B cell (primary cell): ENCODE data around the gene NOA1. TPM values are rescaled to one million over a fixed set of nuclear protein-coding genes. Genes with fewer than 3 reads are reported as not detected.

Experiments used
- ATAC-seq: fragments of 200-7000 bp; cut with Tn5 transposase; one replicate; pipeline ENCODE4 v1.10.0; 2021; ENCODE audit warnings: low read depth, mild to moderate bottlenecking, moderate number of reproducible peaks, moderate library complexity
- CTCF ChIA-PET: fragments of 350-600 bp; sonication (Branson Sonifier 250); formaldehyde crosslinking; loops from one replicate; lab custom pipeline; 2021; ENCODE audit warnings: antibody characterized with exemption, inconsistent platforms; lab: Charles Lee
- POLR2A ChIA-PET: fragments of 350-600 bp; sonication (Branson Sonifier 250); formaldehyde crosslinking; loops from one replicate; lab custom pipeline; 2021; ENCODE audit warnings: antibody characterized with exemption; lab: Charles Lee
- DNase-seq: peaks from one replicate; pipeline ENCODE4 v3.0.0; 2013
- H2AFZ ChIP-seq: 2 replicates; pipeline ENCODE4 v1.6.1; 2012; ENCODE audit warnings: mild to moderate bottlenecking, low read depth, low read length; ENCODE audit not compliant: insufficient read depth, poor library complexity, severe bottlenecking
- H3K27ac ChIP-seq, 2 donors: 1 replicate in 1 of 2; 2 replicates in 1 of 2; pipeline ENCODE4 v1.5.1; 2012 to 2013; ENCODE audit warnings: low read length in 2 of 2, mild to moderate bottlenecking in 2 of 2, moderate library complexity in 1 of 2
- H3K27me3 ChIP-seq, 4 experiments: fragments of 200-600 bp in 1 of 4; sonication (generic) in 1 of 4; replicated peaks in 1 of 4; 1 replicate in 2 of 4; 2 replicates in 2 of 4; pipeline versions ENCODE4 v1.6.1 to v1.7.0; 2013 to 2016; ENCODE audit warnings: low read length in 3 of 4, mild to moderate bottlenecking in 2 of 4, mixed read lengths in 1 of 4, moderate library complexity in 1 of 4; ENCODE audit not compliant: insufficient read depth in 4 of 4, control insufficient read depth in 3 of 4; ENCODE audit errors: control extremely low read depth in 1 of 4
- H3K36me3 ChIP-seq, 2 experiments: replicated peaks in 1 of 2; 1 replicate in 1 of 2; 2 replicates in 1 of 2; pipeline versions ENCODE4 v1.6.1 to v1.7.1; 2013; ENCODE audit warnings: low read length in 1 of 2; ENCODE audit not compliant: insufficient read depth in 2 of 2, control insufficient read depth in 1 of 2; ENCODE audit errors: control extremely low read depth in 1 of 2, extremely low read depth in 1 of 2
- H3K4me1 ChIP-seq, 2 donors: fragments of 200-600 bp in 1 of 2; sonication (generic) in 1 of 2; 1 replicate in 1 of 2; 2 replicates in 1 of 2; pipeline versions ENCODE4 v1.5.1 to v1.6.1; 2013 to 2017; ENCODE audit warnings: low read length in 2 of 2; ENCODE audit not compliant: control insufficient read depth in 2 of 2, insufficient read depth in 2 of 2
- H3K4me2 ChIP-seq: replicated peaks from 2 replicates; pipeline ENCODE3; 2012; ENCODE audit warnings: mild to moderate bottlenecking, low read depth, low read length; ENCODE audit not compliant: poor library complexity, severe bottlenecking
- H3K4me3 ChIP-seq, 5 experiments: fragments of 200-600 bp in 1 of 5; sonication (generic) in 1 of 5; 1 replicate in 3 of 5; 2 replicates in 2 of 5; pipeline versions ENCODE4 v1.5.1 to v1.7.0; 2011 to 2016; ENCODE audit warnings: low read length in 4 of 5, mild to moderate bottlenecking in 4 of 5, low read depth in 2 of 5, control low read depth in 1 of 5, moderate library complexity in 1 of 5; ENCODE audit not compliant: insufficient read depth in 1 of 5; ENCODE audit errors: control extremely low read depth in 1 of 5, extremely low read depth in 1 of 5
- H3K79me2 ChIP-seq: fragments of 200-600 bp; sonication (generic); one replicate; pipeline ENCODE4 v1.6.0; 2016; ENCODE audit warnings: low read length; ENCODE audit not compliant: control insufficient read depth, insufficient read depth
- H3K9ac ChIP-seq: fragments of 200-600 bp; sonication (generic); 2 replicates; pipeline ENCODE4 v1.6.1; 2017; ENCODE audit warnings: mild to moderate bottlenecking, low read length, moderate library complexity
- H3K9me3 ChIP-seq, 3 donors: one replicate each; pipeline versions ENCODE4 v1.6.1 to v1.7.1; 2013; ENCODE audit warnings: low read length in 2 of 3; ENCODE audit not compliant: control insufficient read depth in 2 of 3, insufficient read depth in 1 of 3; ENCODE audit errors: control extremely low read depth in 1 of 3
- H4K20me1 ChIP-seq: 2 replicates; pipeline ENCODE4 v1.6.0; 2012; ENCODE audit warnings: mild to moderate bottlenecking, low read length; ENCODE audit not compliant: insufficient read depth, control insufficient read depth, poor library complexity, severe bottlenecking
- H3K27ac Mint-ChIP-seq: one replicate; pipeline ENCODE4 v1.8.0; 2021; ENCODE audit warnings: mixed read lengths
- H3K27me3 Mint-ChIP-seq: one replicate; pipeline ENCODE4 v1.8.0; 2021; ENCODE audit warnings: mixed read lengths
- H3K4me1 Mint-ChIP-seq: one replicate; pipeline ENCODE4 v1.8.0; 2021; ENCODE audit warnings: mixed read lengths
- H3K4me3 Mint-ChIP-seq: one replicate; pipeline ENCODE4 v1.8.0; 2021; ENCODE audit warnings: mixed read lengths
- H3K9me3 Mint-ChIP-seq: one replicate; pipeline ENCODE4 v1.8.0; 2022; ENCODE audit warnings: mixed read lengths; ENCODE audit not compliant: insufficient read depth
- EZH2 ChIP-seq: IDR thresholded peaks from 2 replicates; pipeline ENCODE4 v1.6.1; 2012; ENCODE audit warnings: borderline replicate concordance, low read depth, mild to moderate bottlenecking, moderate library complexity, low read length; ENCODE audit not compliant: insufficient read depth, poor library complexity, severe bottlenecking
- WGBS: methylation state at CpG from one replicate; pipeline ENCODE4 v1.1.5; 2013; ENCODE audit warnings: missing lambda C conversion rate; ENCODE audit not compliant: insufficient coverage; 5-methylcytosine and 5-hydroxymethylcytosine counted together
- intact Hi-C: fragments of 100-400 bp; cut with micrococcal nuclease; formaldehyde crosslinking; loops from one replicate; pipeline ENCODE4 v1.10.0; 2022
- polyA plus RNA-seq: library from polyadenylated mRNA; depleted of rRNA; stranded (reverse); fragments of >200 nt; gene quantifications from 2 replicates; pipeline ENCODE4 v1.2.3, GENCODE V29; 2012
- total RNA-seq, 2 donors: library from RNA; stranded (reverse); fragments of 120-200 nt in 1 of 2; gene quantifications; 1 replicate in 1 of 2; 2 replicates in 1 of 2; pipeline versions ENCODE4 v1.2.3 to v1.2.4, GENCODE V29; 2013 to 2022
- TF ChIP-seq, protein P1 (sequence below): fragments of 200-600 bp; IDR thresholded peaks from one replicate; pipeline ENCODE4 v1.8.0; 2022; ENCODE audit warnings: antibody characterized with exemption, mild to moderate bottlenecking

NOA1 gene
- total and polyA plus RNA-seq, 2 donors (not counting 1 experiment from before 2014, with no cell fraction given) = 17.4 to 22.7 TPM

GRCh38 chr4:56971383-56971782 lies 6.0 kb downstream of the NOA1 start:
- ATAC-seq (no peak), DNase-seq (no peak)
- Mint-ChIP-seq H3K4me1 (peaks cover 19% of the 10 kb centered on the region), H3K4me3 (no peak overlapping the region), H3K27ac (no peak overlapping the region), H3K9me3 (no peaks in the 10 kb centered on the region), H3K27me3 (no peaks in the 10 kb centered on the region)
- Histone ChIP-seq H2AFZ (no peak overlapping the region), H3K27me3 (no peaks in the 10 kb centered on the region), H4K20me1 (peaks cover 29% of the 10 kb centered on the region), H3K4me3 (no peak overlapping the region), H3K9ac (no peak overlapping the region), H3K27ac (no peak overlapping the region), H3K4me1 (peaks cover 8 to 19% of the 10 kb centered on the region in 2 donors), H3K79me2 (peaks cover 35% of the 10 kb centered on the region), H3K9me3 (no peaks in the 10 kb centered on the region), H3K36me3 (peaks cover 22 to 65% of the 10 kb centered on the region in 2 experiments), H3K4me2 (no peak overlapping the region)
- intact Hi-C loops = no loop called here
- 93% methylated on average over 2 of the region's 2 CpGs for WGBS
- POLR2A ChIA-PET = no interaction called here
- CTCF ChIA-PET = no interaction called here
- TF ChIP-seq, protein P1, sequence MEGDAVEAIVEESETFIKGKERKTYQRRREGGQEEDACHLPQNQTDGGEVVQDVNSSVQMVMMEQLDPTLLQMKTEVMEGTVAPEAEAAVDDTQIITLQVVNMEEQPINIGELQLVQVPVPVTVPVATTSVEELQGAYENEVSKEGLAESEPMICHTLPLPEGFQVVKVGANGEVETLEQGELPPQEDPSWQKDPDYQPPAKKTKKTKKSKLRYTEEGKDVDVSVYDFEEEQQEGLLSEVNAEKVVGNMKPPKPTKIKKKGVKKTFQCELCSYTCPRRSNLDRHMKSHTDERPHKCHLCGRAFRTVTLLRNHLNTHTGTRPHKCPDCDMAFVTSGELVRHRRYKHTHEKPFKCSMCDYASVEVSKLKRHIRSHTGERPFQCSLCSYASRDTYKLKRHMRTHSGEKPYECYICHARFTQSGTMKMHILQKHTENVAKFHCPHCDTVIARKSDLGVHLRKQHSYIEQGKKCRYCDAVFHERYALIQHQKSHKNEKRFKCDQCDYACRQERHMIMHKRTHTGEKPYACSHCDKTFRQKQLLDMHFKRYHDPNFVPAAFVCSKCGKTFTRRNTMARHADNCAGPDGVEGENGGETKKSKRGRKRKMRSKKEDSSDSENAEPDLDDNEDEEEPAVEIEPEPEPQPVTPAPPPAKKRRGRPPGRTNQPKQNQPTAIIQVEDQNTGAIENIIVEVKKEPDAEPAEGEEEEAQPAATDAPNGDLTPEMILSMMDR = no peak
- no peak for TF ChIP-seq EZH2

GRCh38 chr4:56961107-56961500 lies 16.3 kb downstream of the NOA1 start:
- Histone ChIP-seq H4K20me1 (no peaks in the 10 kb centered on the region), H3K27ac (no peak overlapping the region), H3K4me1 (no peaks in the 10 kb centered on the region), H3K27me3 (no peaks in the 10 kb centered on the region), H3K9me3 (no peaks in the 10 kb centered on the region), H3K4me2 (no peak overlapping the region), H3K4me3 (no peak overlapping the region), H2AFZ (no peak overlapping the region), H3K79me2 (no peaks in the 10 kb centered on the region), H3K36me3 (peaks cover 0 to 28% of the 10 kb centered on the region in 2 experiments), H3K9ac (no peak overlapping the region)
- ChIA-PET POLR2A (interaction anchor here (0.5 kb wide), 1 partner anchor 23 kb away, joined by 3 read pairs; no protein-coding TSS in a partner anchor), CTCF (interaction anchor here (2.5 kb wide), 1 partner anchor 17 kb away, joined by 14 read pairs; the partner anchor contains the start of genes NOA1 and POLR2B)
- ATAC-seq (no peak), DNase-seq (no peak)
- intact Hi-C loops = no loop called here
- Mint-ChIP-seq H3K27me3 (no peaks in the 10 kb centered on the region), H3K4me3 (no peak overlapping the region), H3K27ac (no peak overlapping the region), H3K4me1 (no peaks in the 10 kb centered on the region), H3K9me3 (no peaks in the 10 kb centered on the region)
- TF ChIP-seq EZH2 = no peak
- TF ChIP-seq, protein P1 = no peak
- WGBS = 83% methylated on average over 1 of the region's 2 CpGs
